ENCODE data around the gene ZNRF1. TPM values are rescaled to one million over a fixed set of nuclear protein-coding genes. Genes with fewer than 3 reads are reported as not detected.
A peak's percentile ranks its signal among the peaks of the same experiment; 100 is the strongest.

ZNRF1 gene
- total RNA-seq, 1 experiment from 2014 or later, result 48.2 TPM

DNA sequence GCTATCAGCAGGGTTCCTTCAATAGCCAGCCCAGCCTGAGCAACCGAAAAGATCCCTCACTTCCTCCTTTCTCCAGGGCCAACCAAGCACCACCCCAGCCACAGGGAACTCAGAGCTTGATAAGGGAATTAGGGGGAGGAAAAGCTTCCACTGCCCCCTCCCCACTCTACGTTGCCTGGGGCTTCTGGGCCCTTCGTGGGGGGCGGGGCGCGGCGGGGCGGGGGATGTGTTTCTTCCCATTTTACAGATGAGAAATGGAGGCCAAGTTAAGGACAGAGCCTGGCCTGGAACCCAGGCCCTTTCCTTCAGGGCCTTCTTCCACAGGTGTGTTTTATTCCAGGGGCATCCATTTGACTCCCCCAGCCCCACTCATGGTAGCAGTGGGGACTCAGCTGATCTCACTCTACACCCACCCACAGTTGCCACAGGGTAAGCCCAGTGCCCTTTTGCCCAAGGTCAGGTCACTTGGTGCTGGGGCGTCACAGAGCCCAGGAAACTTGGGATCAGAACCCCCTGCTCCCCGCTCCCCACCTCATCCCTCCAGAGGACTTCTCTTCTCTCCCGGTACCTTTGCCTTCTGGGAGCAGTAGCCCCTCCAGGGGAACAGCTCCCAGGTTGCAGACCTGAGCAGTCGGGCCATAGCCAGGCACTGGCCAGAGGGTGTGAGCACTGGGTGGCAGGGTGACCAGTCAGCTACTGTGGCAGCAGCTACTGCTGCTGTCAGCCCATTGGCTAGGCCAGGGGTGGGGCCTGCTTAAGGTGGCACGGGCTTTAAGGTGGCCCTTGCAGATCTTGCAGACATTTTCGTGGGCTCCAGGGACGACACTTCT, 117.5 kb downstream of the ZNRF1 start, which contains the start of gene LDHD:
Gene LDHD, minus strand, starts transcription at position 700 of the 830 bp plus-strand sequence. Its CDS starts 60 bp downstream, at position 640.
- peak within 1 kb of the TSS; percentile 51 to 73 for H3K4me3 ChIP-seq (replicated peaks in 1 of 2; ENCODE audit: low read depth in 1 of 2, low read length in 2 of 2)
- peak within 1 kb of the TSS; percentile 46; the same call in 1 of the 2 replicates for H3K27ac ChIP-seq (ENCODE audit: low read depth, low read length)
- peaks cover 12 to 20% of the 10 kb centered on the region in 2 experiments; a peak in 3 of 4 replicates for H3K4me1 ChIP-seq (ENCODE audit: control insufficient read depth in 1 of 2, insufficient read depth in 2 of 2, low read length in 2 of 2)
- no TSS peak for BruUV-seq (replicated peaks)
- no peaks in the 10 kb centered on the region; a peak in 2 of 4 replicates for H3K9me3 ChIP-seq (ENCODE audit: control insufficient read depth in 1 of 2, insufficient read depth in 1 of 2, low read depth in 1 of 2, low read length in 2 of 2)
- DNase-seq (ENCODE audit: low read depth, low spot score), result peak; percentile 75
- peak within 1 kb of the TSS; percentile 95 for H2AFZ ChIP-seq (ENCODE audit: low read depth, low read length, poor library complexity, severe bottlenecking)
- H3K36me3 ChIP-seq (ENCODE audit: control insufficient read depth in 1 of 2, insufficient read depth in 2 of 2, low read length in 2 of 2), result no peaks in the 10 kb centered on the region
- intact Hi-C loops (cut with micrococcal nuclease), result loop anchor here (10.0 kb wide), 1 partner anchor 301 kb away; no protein-coding TSS in a partner anchor
- ChIA-PET POLR2A (interaction anchor here (0.9 to 1.5 kb wide), 4 partner anchors 12 to 131 kb away, joined by 3 to 4 read pairs (median 4); partner anchors contain the start of gene WDR59), CTCF (interaction anchor here (2.0 kb wide), 1 partner anchor 118 kb away, joined by 8 read pairs; the partner anchor contains the start of gene ZNRF1), RAD21 (ENCODE audit: low non-redundant PET in 1 of 2, low total read pairs in 2 of 2, uncharacterized antibody in 2 of 2, unreplicated experiment in 2 of 2) (interaction anchor here in 1 of 2 experiments (1.0 kb wide), 1 partner anchor 118 kb away, joined by 3 read pairs; the partner anchor contains the start of gene ZNRF1)
- ATAC-seq, result peak; percentile 100
- H3K27me3 ChIP-seq (ENCODE audit: insufficient read depth, low read length), result no peaks in the 10 kb centered on the region
- no peaks in the 10 kb centered on the region for H3K9me2 ChIP-seq (ENCODE audit: insufficient read depth)
- TF ChIP-seq POLR2A (IDR thresholded peaks at IDR 0.05; ENCODE audit: borderline replicate concordance, extremely low read depth, insufficient read depth, insufficient read length), result peak; percentile 37
- TF ChIP-seq FOSL1 (IDR thresholded peaks at IDR 0.05; ENCODE audit: low read depth), result no peak
- peak; percentile 49 for TF ChIP-seq YY1 (IDR thresholded peaks at IDR 0.05; ENCODE audit: extremely low read depth, insufficient replicate concordance, low read depth, low read length)
- TF ChIP-seq ELF1 (IDR thresholded peaks at IDR 0.05; ENCODE audit: borderline replicate concordance, low read depth), result no peak
- peak; percentile 95 for TF ChIP-seq POLR2AphosphoS5 (IDR thresholded peaks at IDR 0.05; ENCODE audit: low read depth, low read length)
- H3K9ac ChIP-seq (ENCODE audit: low read length), result peak within 1 kb of the TSS; percentile 63
- H3K79me2 ChIP-seq (ENCODE audit: insufficient read depth, low read length), result no peaks in the 10 kb centered on the region
- H4K20me1 ChIP-seq (ENCODE audit: insufficient read depth), result no peaks in the 10 kb centered on the region
- H3K4me2 ChIP-seq (ENCODE audit: low read length), result peak within 1 kb of the TSS; percentile 99

- no peaks in the 10 kb centered on the region for H4K20me1 ChIP-seq (ENCODE audit: insufficient read depth)
- H3K36me3 ChIP-seq (ENCODE audit: control insufficient read depth in 1 of 2, insufficient read depth in 2 of 2, low read length in 2 of 2), result no peaks in the 10 kb centered on the region
- H3K79me2 ChIP-seq (ENCODE audit: insufficient read depth, low read length), result no peaks in the 10 kb centered on the region
- ChIA-PET RAD21 (ENCODE audit: low non-redundant PET in 1 of 2, low total read pairs in 2 of 2, uncharacterized antibody in 2 of 2, unreplicated experiment in 2 of 2) (interaction anchor here in 1 of 2 experiments (1.0 kb wide), 1 partner anchor 119 kb away, joined by 3 read pairs; the partner anchor contains the start of gene ZNRF1), CTCF (interaction anchor here (2.0 kb wide), 1 partner anchor 119 kb away, joined by 8 read pairs; the partner anchor contains the start of gene ZNRF1), POLR2A (interaction anchor here (0.9 to 1.5 kb wide), 4 partner anchors 12 to 132 kb away, joined by 3 to 4 read pairs (median 4); partner anchors contain the start of gene WDR59)
- peaks cover 0 to 6% of the 10 kb centered on the region in 2 experiments; a peak in 2 of 4 replicates for H3K9me3 ChIP-seq (ENCODE audit: control insufficient read depth in 1 of 2, insufficient read depth in 1 of 2, low read depth in 1 of 2, low read length in 2 of 2)
- H3K4me1 ChIP-seq (ENCODE audit: control insufficient read depth in 1 of 2, insufficient read depth in 2 of 2, low read length in 2 of 2), result peaks cover 9 to 14% of the 10 kb centered on the region in 2 experiments; a peak in 3 of 4 replicates
- H3K27ac ChIP-seq (ENCODE audit: low read depth, low read length), result 0 out of 2 replicates have a peak overlapping the region, but pooled peaks have one; percentile 46
- H3K27me3 ChIP-seq (ENCODE audit: insufficient read depth, low read length), result no peaks in the 10 kb centered on the region
- H3K4me3 ChIP-seq (replicated peaks in 1 of 2; ENCODE audit: low read depth in 1 of 2, low read length in 2 of 2), result peak overlapping the region in 1 of 2 experiments; percentile 73; a peak in 2 of 4 replicates
- no peaks in the 10 kb centered on the region for H3K9me2 ChIP-seq (ENCODE audit: insufficient read depth)
- H3K9ac ChIP-seq (ENCODE audit: low read length), result peak overlapping the region; percentile 63; the same call in 1 of the 2 replicates
- ATAC-seq (peak; percentile 33), DNase-seq (ENCODE audit: low read depth, low spot score) (no peak)
- BruUV-seq (replicated peaks), result no TSS peak
- intact Hi-C loops (cut with micrococcal nuclease), result loop anchor here (10.0 kb wide), 1 partner anchor 302 kb away; no protein-coding TSS in a partner anchor
- peak overlapping the region; percentile 95 for H2AFZ ChIP-seq (ENCODE audit: low read depth, low read length, poor library complexity, severe bottlenecking)
- H3K4me2 ChIP-seq (ENCODE audit: low read length), result peak overlapping the region; percentile 99
- no peak for TF ChIP-seq EGR1 (IDR thresholded peaks at IDR 0.05; ENCODE audit: low read depth)
- TF ChIP-seq JUND (IDR thresholded peaks at IDR 0.05), result no peak
- TF ChIP-seq, protein P1, sequence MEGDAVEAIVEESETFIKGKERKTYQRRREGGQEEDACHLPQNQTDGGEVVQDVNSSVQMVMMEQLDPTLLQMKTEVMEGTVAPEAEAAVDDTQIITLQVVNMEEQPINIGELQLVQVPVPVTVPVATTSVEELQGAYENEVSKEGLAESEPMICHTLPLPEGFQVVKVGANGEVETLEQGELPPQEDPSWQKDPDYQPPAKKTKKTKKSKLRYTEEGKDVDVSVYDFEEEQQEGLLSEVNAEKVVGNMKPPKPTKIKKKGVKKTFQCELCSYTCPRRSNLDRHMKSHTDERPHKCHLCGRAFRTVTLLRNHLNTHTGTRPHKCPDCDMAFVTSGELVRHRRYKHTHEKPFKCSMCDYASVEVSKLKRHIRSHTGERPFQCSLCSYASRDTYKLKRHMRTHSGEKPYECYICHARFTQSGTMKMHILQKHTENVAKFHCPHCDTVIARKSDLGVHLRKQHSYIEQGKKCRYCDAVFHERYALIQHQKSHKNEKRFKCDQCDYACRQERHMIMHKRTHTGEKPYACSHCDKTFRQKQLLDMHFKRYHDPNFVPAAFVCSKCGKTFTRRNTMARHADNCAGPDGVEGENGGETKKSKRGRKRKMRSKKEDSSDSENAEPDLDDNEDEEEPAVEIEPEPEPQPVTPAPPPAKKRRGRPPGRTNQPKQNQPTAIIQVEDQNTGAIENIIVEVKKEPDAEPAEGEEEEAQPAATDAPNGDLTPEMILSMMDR (IDR thresholded peaks at IDR 0.05 in 2 of 3, conservative IDR thresholded peaks at IDR 0.05 in 1 of 3; ENCODE audit: borderline replicate concordance in 1 of 3, insufficient read depth in 1 of 3, low read depth in 2 of 3, low read length in 2 of 3), result no peak
- TF ChIP-seq, protein P2, sequence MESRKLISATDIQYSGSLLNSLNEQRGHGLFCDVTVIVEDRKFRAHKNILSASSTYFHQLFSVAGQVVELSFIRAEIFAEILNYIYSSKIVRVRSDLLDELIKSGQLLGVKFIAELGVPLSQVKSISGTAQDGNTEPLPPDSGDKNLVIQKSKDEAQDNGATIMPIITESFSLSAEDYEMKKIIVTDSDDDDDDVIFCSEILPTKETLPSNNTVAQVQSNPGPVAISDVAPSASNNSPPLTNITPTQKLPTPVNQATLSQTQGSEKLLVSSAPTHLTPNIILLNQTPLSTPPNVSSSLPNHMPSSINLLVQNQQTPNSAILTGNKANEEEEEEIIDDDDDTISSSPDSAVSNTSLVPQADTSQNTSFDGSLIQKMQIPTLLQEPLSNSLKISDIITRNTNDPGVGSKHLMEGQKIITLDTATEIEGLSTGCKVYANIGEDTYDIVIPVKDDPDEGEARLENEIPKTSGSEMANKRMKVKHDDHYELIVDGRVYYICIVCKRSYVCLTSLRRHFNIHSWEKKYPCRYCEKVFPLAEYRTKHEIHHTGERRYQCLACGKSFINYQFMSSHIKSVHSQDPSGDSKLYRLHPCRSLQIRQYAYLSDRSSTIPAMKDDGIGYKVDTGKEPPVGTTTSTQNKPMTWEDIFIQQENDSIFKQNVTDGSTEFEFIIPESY (IDR thresholded peaks at IDR 0.05; ENCODE audit: extremely low read depth, insufficient replicate concordance, low read length), result no peak
Observed at GRCh38 chr16:75116911-75117245, 118.1 kb downstream of the ZNRF1 start.
